ENCODE measurements around the gene LRRC4C. TPM values are rescaled to one million over a fixed set of nuclear protein-coding genes. Genes with fewer than 3 reads are reported as not detected.

LRRC4C gene
- polyA plus RNA-seq, 1 donor = 3.9 TPM

DNA sequence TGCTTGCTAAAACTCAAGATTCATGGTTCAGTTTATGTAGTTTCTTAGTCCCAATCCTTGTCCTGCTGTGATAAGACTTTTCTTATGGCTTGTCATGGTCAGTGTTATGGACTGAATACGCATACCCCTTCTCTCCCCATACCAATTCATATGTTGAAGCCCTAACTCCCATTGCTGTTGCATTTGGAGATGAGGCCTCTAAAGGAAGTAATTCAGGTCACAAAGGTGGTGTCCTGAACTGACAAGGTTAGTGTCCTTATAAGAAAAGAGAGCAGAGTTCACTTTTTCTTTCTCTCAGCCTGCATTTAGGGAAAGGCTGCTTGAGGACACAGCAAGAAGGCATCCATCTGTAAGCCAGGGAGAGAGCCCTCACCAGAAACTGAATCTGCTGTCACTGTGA, 618.2 kb downstream of the LRRC4C start:
- Histone ChIP-seq H3K27me3 (ENCODE audit: control insufficient read depth, insufficient read depth, low read length) (no peaks in the 10 kb centered on the region), H3K4me3 (ENCODE audit: low read length) (no peak overlapping the region), H3K36me3 (ENCODE audit: control insufficient read depth, insufficient read depth, low read length) (no peaks in the 10 kb centered on the region), H3K4me1 (ENCODE audit: control insufficient read depth, insufficient read depth, low read length) (no peaks in the 10 kb centered on the region), H3K27ac (ENCODE audit: low read length) (no peak overlapping the region), H3K9me3 (ENCODE audit: control insufficient read depth, low read depth, low read length) (no peaks in the 10 kb centered on the region)
- DNase-seq = no peak
- WGBS (ENCODE audit: insufficient coverage, low lambda C conversion rate) = no CpG with 5 or more reads among the region's 1 CpG

DNA sequence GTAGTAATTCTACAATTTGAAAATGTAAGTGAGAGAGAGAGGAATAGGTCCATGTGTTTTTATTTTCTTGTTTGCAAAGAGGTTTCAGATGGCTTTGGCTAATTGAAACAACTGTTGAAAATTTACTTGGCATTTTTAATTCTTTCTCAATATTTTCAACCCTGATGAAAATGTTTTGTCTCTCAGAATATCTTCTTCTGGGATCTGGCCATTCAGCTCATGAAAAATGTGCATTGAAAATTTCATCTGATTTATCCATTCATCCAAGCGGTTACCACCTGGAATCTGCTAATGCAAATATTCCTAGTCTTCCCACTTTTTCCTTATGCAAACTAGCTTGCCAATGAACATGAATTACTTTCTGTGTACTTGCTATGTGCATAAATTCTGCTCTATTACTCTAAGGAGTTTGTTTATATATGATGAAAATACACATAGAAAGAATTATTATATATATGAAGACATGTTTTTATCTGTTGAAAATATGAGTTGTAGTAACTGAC, 621.2 kb downstream of the LRRC4C start:
- 86% methylated on average over 1 of the region's 1 CpG for WGBS (ENCODE audit: insufficient coverage, low lambda C conversion rate)
- H3K4me1 ChIP-seq (ENCODE audit: control insufficient read depth, insufficient read depth, low read length) = no peaks in the 10 kb centered on the region
- DNase-seq = no peak
- no peaks in the 10 kb centered on the region for H3K36me3 ChIP-seq (ENCODE audit: control insufficient read depth, insufficient read depth, low read length)
- H3K9me3 ChIP-seq (ENCODE audit: control insufficient read depth, low read depth, low read length) = no peaks in the 10 kb centered on the region
- no peak overlapping the region for H3K27ac ChIP-seq (ENCODE audit: low read length)
- no peak overlapping the region for H3K4me3 ChIP-seq (ENCODE audit: low read length)
- H3K27me3 ChIP-seq (ENCODE audit: control insufficient read depth, insufficient read depth, low read length) = no peaks in the 10 kb centered on the region

DNA sequence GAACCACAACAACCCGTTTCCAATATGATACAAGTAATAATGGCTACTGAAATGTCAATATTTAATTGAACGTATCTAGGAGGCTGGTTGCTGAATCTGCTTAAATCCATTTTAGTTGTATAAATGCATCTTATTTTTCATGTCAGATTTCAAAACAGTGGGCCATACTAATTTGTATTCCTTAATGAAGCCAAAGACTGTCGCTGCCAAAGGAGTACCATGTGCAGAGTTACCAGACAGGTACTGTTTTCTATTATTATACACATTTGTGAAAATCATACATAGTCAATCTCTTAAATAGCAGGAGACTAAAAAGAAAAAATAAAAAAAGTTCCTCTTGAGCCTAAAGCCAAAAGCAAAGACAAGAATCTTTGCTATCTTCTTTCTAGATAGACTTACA, 632.3 kb downstream of the LRRC4C start:
- Histone ChIP-seq H3K9me3 (ENCODE audit: control insufficient read depth, low read depth, low read length) (no peaks in the 10 kb centered on the region), H3K4me1 (ENCODE audit: control insufficient read depth, insufficient read depth, low read length) (no peaks in the 10 kb centered on the region), H3K36me3 (ENCODE audit: control insufficient read depth, insufficient read depth, low read length) (no peaks in the 10 kb centered on the region), H3K27ac (ENCODE audit: low read length) (no peak overlapping the region), H3K4me3 (ENCODE audit: low read length) (no peak overlapping the region), H3K27me3 (ENCODE audit: control insufficient read depth, insufficient read depth, low read length) (no peaks in the 10 kb centered on the region)
- DNase-seq = no peak
- 100% methylated on average over 1 of the region's 3 CpGs for WGBS (ENCODE audit: insufficient coverage, low lambda C conversion rate)

DNA sequence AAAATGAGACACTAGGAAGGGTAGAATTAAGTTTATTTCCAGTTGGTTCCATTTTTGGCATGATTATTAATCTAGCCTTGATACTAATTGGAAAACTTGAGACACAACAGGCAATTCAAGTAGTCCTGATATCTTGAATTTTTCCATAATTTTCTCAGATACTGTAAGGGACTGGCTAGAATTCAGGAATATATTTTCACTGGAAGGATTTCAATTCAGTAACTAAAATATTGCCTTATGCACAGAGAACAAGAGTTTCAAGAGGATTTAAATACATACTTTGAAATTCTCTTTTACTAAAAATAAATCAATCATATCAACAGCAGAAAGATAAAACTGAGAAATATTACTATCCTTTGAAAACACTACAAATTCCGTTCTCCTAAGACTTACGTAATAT, 632.9 kb downstream of the LRRC4C start:
- H3K36me3 ChIP-seq (ENCODE audit: control insufficient read depth, insufficient read depth, low read length) = no peaks in the 10 kb centered on the region
- H3K27me3 ChIP-seq (ENCODE audit: control insufficient read depth, insufficient read depth, low read length) = no peaks in the 10 kb centered on the region
- DNase-seq = no peak
- H3K4me1 ChIP-seq (ENCODE audit: control insufficient read depth, insufficient read depth, low read length) = no peaks in the 10 kb centered on the region
- H3K27ac ChIP-seq (ENCODE audit: low read length) = no peak overlapping the region
- no peak overlapping the region for H3K4me3 ChIP-seq (ENCODE audit: low read length)
- no peaks in the 10 kb centered on the region for H3K9me3 ChIP-seq (ENCODE audit: control insufficient read depth, low read depth, low read length)
- WGBS (ENCODE audit: insufficient coverage, low lambda C conversion rate) = 100% methylated on average over 2 of the region's 2 CpGs

DNA sequence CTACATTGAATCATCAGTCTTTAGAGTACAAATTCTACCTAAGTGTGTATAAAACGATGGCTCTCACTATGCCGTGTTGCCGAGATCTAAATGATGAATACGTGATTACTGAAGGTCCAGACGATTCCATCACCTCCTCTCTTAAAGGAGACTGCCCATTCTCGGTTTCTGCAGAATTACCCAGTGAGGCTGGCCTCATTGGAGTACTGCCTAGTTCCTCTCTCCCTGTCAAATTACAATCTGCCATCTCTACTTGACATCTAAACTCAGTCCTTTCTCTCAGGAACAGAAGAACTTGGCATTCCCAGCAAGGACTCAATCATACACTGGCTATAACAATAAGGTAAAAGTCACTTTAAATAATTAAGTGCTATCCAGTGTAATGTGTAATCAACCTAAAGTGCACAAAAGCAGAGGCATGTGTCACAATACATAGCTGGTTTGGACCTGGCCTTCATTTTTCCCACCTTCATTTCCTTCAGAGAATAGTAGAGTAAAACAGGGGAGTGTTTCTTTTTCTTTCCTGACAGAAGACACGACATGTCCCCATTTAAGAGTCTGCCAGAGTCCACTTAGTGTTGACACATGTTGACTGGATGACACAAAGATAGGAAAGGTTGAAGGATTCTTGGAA, 634.1 kb downstream of the LRRC4C start:
- WGBS (ENCODE audit: insufficient coverage, low lambda C conversion rate) = no CpG with 5 or more reads among the region's 7 CpGs
- no peak for DNase-seq
- Histone ChIP-seq H3K27ac (ENCODE audit: low read length) (no peak overlapping the region), H3K9me3 (ENCODE audit: control insufficient read depth, low read depth, low read length) (no peaks in the 10 kb centered on the region), H3K4me1 (ENCODE audit: control insufficient read depth, insufficient read depth, low read length) (no peaks in the 10 kb centered on the region), H3K36me3 (ENCODE audit: control insufficient read depth, insufficient read depth, low read length) (no peaks in the 10 kb centered on the region), H3K4me3 (ENCODE audit: low read length) (no peak overlapping the region), H3K27me3 (ENCODE audit: control insufficient read depth, insufficient read depth, low read length) (no peaks in the 10 kb centered on the region)

DNA sequence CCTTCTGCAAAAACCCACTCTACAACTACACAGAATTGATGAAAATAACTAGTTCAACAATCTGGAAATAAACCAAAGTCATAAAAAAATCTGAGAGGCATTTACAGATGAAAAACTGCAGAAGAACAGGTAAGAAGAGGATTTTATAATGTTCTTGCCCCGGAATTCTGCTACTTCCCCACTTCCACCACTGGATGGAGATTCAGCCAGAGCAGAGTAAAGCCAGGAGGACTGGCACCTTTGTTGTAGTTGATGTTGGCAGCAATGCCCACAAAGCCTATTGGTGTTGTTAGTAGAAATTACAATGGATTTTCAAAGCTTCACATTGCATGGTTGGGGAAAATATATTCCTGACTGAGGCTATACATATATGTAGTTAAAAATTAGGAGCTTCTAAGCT, 640.2 kb downstream of the LRRC4C start:
- H3K27ac ChIP-seq (ENCODE audit: low read length) = no peak overlapping the region
- H3K27me3 ChIP-seq (ENCODE audit: control insufficient read depth, insufficient read depth, low read length) = no peaks in the 10 kb centered on the region
- no peaks in the 10 kb centered on the region for H3K36me3 ChIP-seq (ENCODE audit: control insufficient read depth, insufficient read depth, low read length)
- no peaks in the 10 kb centered on the region for H3K4me1 ChIP-seq (ENCODE audit: control insufficient read depth, insufficient read depth, low read length)
- no peaks in the 10 kb centered on the region for H3K9me3 ChIP-seq (ENCODE audit: control insufficient read depth, low read depth, low read length)
- WGBS (ENCODE audit: insufficient coverage, low lambda C conversion rate) = no CpG with 5 or more reads among the region's 1 CpG
- no peak overlapping the region for H3K4me3 ChIP-seq (ENCODE audit: low read length)
- DNase-seq = no peak

DNA sequence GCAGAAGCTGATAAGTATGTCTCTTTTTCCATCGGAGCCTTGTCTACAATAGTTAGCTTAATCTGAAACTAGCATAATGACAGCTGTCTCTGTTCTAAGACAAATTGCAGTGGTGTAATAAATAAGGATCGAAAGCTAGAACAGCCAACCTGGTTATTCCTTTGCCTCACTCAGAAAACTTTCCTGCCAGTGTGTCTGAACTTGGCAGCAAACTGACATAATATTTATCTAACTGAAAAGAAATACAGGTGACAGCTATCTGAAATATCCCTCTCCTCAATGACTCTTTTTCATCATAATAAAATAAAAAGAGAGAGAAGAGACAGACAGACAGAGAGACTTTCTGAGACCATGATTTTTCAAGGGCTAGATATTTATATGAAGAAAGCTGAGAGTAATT, 642.5 kb downstream of the LRRC4C start:
- H3K9me3 ChIP-seq (ENCODE audit: control insufficient read depth, low read depth, low read length) = no peaks in the 10 kb centered on the region
- H3K36me3 ChIP-seq (ENCODE audit: control insufficient read depth, insufficient read depth, low read length) = no peaks in the 10 kb centered on the region

DNA sequence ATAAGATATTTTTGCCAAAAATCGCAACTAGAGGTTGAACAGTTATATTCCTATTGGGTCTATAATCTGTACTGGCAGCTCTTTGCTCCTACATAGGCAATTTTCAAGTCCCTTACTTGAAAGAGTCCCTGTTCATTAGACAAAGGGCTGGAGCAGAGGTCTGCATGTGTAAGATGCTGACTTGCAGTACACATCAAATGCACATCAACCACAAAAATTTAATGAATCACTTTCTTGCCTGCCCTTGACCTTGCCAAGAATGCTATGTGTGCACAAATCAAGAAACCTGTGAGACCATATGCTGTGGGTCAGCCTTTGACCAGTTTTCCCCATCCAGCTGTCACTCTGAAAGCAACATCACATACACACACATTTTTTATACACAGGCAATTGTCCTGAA, 661.5 kb downstream of the LRRC4C start:
- no CpG with 5 or more reads among the region's 1 CpG for WGBS (ENCODE audit: insufficient coverage, low lambda C conversion rate)
- no peak overlapping the region for H3K27ac ChIP-seq (ENCODE audit: low read length)
- H3K27me3 ChIP-seq (ENCODE audit: control insufficient read depth, insufficient read depth, low read length) = no peaks in the 10 kb centered on the region
- H3K4me3 ChIP-seq (ENCODE audit: low read length) = no peak overlapping the region
- DNase-seq = no peak
- H3K36me3 ChIP-seq (ENCODE audit: control insufficient read depth, insufficient read depth, low read length) = no peaks in the 10 kb centered on the region
- H3K9me3 ChIP-seq (ENCODE audit: control insufficient read depth, low read depth, low read length) = no peaks in the 10 kb centered on the region
- no peaks in the 10 kb centered on the region for H3K4me1 ChIP-seq (ENCODE audit: control insufficient read depth, insufficient read depth, low read length)

More for the DNA sequence above, 642.5 kb downstream of the LRRC4C start:
- no peak overlapping the region for H3K27ac ChIP-seq (ENCODE audit: low read length)
- no peaks in the 10 kb centered on the region for H3K4me1 ChIP-seq (ENCODE audit: control insufficient read depth, insufficient read depth, low read length)
- WGBS (ENCODE audit: insufficient coverage, low lambda C conversion rate) = 80% methylated on average over 1 of the region's 2 CpGs
- no peaks in the 10 kb centered on the region for H3K27me3 ChIP-seq (ENCODE audit: control insufficient read depth, insufficient read depth, low read length)
- no peak overlapping the region for H3K4me3 ChIP-seq (ENCODE audit: low read length)
- no peak for DNase-seq

DNA sequence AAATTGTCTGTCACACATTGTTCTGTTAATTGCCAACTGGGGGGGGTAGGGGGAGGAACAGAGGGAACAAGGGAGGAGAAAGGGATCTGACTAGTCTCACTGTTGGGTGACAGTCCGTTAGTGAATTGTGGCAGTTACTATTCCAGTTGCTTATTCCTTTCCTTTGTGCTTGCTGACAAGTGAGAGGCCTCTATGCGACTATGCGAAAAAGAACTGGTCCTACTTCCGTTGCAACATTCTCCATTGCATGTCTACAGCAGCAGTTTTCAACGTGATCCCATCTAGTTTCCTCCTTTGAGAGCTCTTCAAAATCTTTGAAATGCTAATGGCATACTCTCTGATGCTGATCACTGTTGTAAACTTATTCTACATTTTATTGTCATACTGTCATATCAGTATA, 672.2 kb downstream of the LRRC4C start:
- no peak overlapping the region for H3K4me3 ChIP-seq (ENCODE audit: low read length)
- no peaks in the 10 kb centered on the region for H3K36me3 ChIP-seq (ENCODE audit: control insufficient read depth, insufficient read depth, low read length)
- H3K27me3 ChIP-seq (ENCODE audit: control insufficient read depth, insufficient read depth, low read length) = no peaks in the 10 kb centered on the region
- no peak overlapping the region for H3K27ac ChIP-seq (ENCODE audit: low read length)
- no peaks in the 10 kb centered on the region for H3K4me1 ChIP-seq (ENCODE audit: control insufficient read depth, insufficient read depth, low read length)
- WGBS (ENCODE audit: insufficient coverage, low lambda C conversion rate) = no CpG with 5 or more reads among the region's 5 CpGs
- DNase-seq = no peak
- no peaks in the 10 kb centered on the region for H3K9me3 ChIP-seq (ENCODE audit: control insufficient read depth, low read depth, low read length)

DNA sequence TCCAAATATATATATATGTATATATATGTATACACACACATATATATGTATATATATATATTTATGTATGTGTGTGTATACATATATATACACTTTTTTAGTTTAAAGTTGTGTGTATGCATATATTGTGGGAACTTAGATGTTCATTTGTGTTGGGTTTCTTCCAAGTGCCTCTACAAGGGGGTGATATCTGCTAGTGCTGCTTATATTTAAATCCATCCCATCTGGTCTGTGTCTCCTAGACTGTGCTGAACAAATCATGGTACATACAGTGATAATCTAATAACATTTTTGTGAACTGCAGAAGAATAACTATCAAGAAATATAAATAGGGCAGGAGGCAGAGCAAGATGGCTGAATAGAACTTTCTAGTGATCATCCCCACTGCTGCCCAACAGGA, 696.4 kb downstream of the LRRC4C start:
- DNase-seq = no peak
- H3K27ac ChIP-seq (ENCODE audit: low read length) = no peak overlapping the region
- no peak overlapping the region for H3K4me3 ChIP-seq (ENCODE audit: low read length)
- peaks cover 3% of the 10 kb centered on the region for H3K9me3 ChIP-seq (ENCODE audit: control insufficient read depth, low read depth, low read length)
- no peaks in the 10 kb centered on the region for H3K36me3 ChIP-seq (ENCODE audit: control insufficient read depth, insufficient read depth, low read length)
- no peaks in the 10 kb centered on the region for H3K27me3 ChIP-seq (ENCODE audit: control insufficient read depth, insufficient read depth, low read length)
- H3K4me1 ChIP-seq (ENCODE audit: control insufficient read depth, insufficient read depth, low read length) = no peaks in the 10 kb centered on the region

DNA sequence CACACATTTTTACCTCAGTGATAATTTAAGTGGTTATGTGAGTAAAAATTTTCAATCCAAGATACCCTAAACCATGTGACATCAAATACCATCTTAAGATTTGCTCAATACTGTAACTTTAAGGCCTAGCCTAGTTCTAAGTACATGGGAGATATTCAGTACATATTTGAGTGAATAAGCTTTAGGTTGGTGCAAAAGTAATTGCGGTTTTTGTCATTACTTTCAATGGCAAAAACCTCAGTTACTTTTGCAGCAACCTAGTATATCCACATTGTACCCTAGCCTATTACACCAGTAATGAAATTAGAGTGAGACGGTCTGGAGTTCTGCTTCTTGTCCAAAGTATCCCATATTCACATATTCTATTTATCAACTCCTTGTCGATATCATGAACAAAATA, 700.1 kb downstream of the LRRC4C start:
- Histone ChIP-seq H3K27ac (ENCODE audit: low read length) (no peak overlapping the region), H3K4me1 (ENCODE audit: control insufficient read depth, insufficient read depth, low read length) (no peaks in the 10 kb centered on the region), H3K27me3 (ENCODE audit: control insufficient read depth, insufficient read depth, low read length) (no peaks in the 10 kb centered on the region), H3K9me3 (ENCODE audit: control insufficient read depth, low read depth, low read length) (no peaks in the 10 kb centered on the region), H3K36me3 (ENCODE audit: control insufficient read depth, insufficient read depth, low read length) (no peaks in the 10 kb centered on the region), H3K4me3 (ENCODE audit: low read length) (no peak overlapping the region)
- WGBS (ENCODE audit: insufficient coverage, low lambda C conversion rate) = 100% methylated on average over 1 of the region's 3 CpGs
- no peak for DNase-seq

Data from large intestine (tissue), 3 donors.